Trophoblast cell (in vitro differentiated cells and primary cell): ENCODE measurements around the gene FER.

ENCODE experiments used
- DNase-seq, 2 donors: peaks; one replicate each; pipeline ENCODE4 v3.0.0-alpha.2; 2016
- H2AFZ ChIP-seq: 2 replicates; pipeline ENCODE4 v1.6.1; 2013; ENCODE audit warnings: low read length, moderate library complexity, mild to moderate bottlenecking; ENCODE audit not compliant: insufficient read depth, poor library complexity
- H2AK5ac ChIP-seq: 2 replicates; pipeline ENCODE4 v1.6.1; 2013; ENCODE audit warnings: mild to moderate bottlenecking, low read length
- H2BK120ac ChIP-seq: 2 replicates; pipeline ENCODE4 v1.6.1; 2013; ENCODE audit warnings: low read length, mild to moderate bottlenecking, moderate library complexity; ENCODE audit not compliant: insufficient read depth, poor library complexity
- H2BK12ac ChIP-seq: 2 replicates; pipeline ENCODE4 v1.6.1; 2013; ENCODE audit warnings: mild to moderate bottlenecking, low read length, moderate library complexity
- H2BK5ac ChIP-seq: 2 replicates; pipeline ENCODE4 v1.6.1; 2013; ENCODE audit warnings: low read length, low read depth, moderate library complexity, mild to moderate bottlenecking; ENCODE audit not compliant: poor library complexity
- H3K14ac ChIP-seq: 2 replicates; pipeline ENCODE4 v1.6.1; 2013; ENCODE audit warnings: mild to moderate bottlenecking, low read length
- H3K18ac ChIP-seq: 2 replicates; pipeline ENCODE4 v1.6.1; 2013; ENCODE audit warnings: mild to moderate bottlenecking, low read length
- H3K23ac ChIP-seq: 2 replicates; pipeline ENCODE4 v1.6.1; 2013; ENCODE audit warnings: low read length
- H3K27ac ChIP-seq: 2 replicates; pipeline ENCODE4 v1.5.1; 2013; ENCODE audit warnings: low read depth, mild to moderate bottlenecking, inconsistent platforms, low read length, moderate library complexity
- H3K27me3 ChIP-seq: 2 replicates; pipeline ENCODE4 v1.6.1; 2013; ENCODE audit warnings: inconsistent platforms, mild to moderate bottlenecking, low read length, moderate library complexity; ENCODE audit not compliant: insufficient read depth
- H3K36me3 ChIP-seq, 2 experiments: 1 replicate in 1 of 2; 2 replicates in 1 of 2; pipeline ENCODE4 v1.6.1; 2013; ENCODE audit warnings: low read length in 2 of 2, mild to moderate bottlenecking in 2 of 2, moderate library complexity in 1 of 2; ENCODE audit not compliant: insufficient read depth in 2 of 2, control insufficient read depth in 1 of 2
- H3K4ac ChIP-seq: 2 replicates; pipeline ENCODE4 v1.6.1; 2013; ENCODE audit warnings: low read depth, mild to moderate bottlenecking, low read length, moderate library complexity
- H3K4me1 ChIP-seq, 2 experiments: 1 replicate in 1 of 2; 2 replicates in 1 of 2; pipeline ENCODE4 v1.6.1; 2013; ENCODE audit warnings: low read length in 2 of 2, mild to moderate bottlenecking in 2 of 2, moderate library complexity in 1 of 2; ENCODE audit not compliant: insufficient read depth in 2 of 2, control insufficient read depth in 1 of 2
- H3K4me2 ChIP-seq: 2 replicates; pipeline ENCODE4 v1.6.1; 2013; ENCODE audit warnings: inconsistent platforms, mild to moderate bottlenecking, low read length, moderate library complexity
- H3K4me3 ChIP-seq: 2 replicates; pipeline ENCODE4 v1.5.1; 2013; ENCODE audit warnings: mild to moderate bottlenecking, low read depth, low read length, inconsistent platforms
- H3K79me1 ChIP-seq: one replicate; pipeline ENCODE4 v1.6.1; 2013; ENCODE audit warnings: low read length
- H3K79me2 ChIP-seq: 2 replicates; pipeline ENCODE4 v1.6.1; 2013; ENCODE audit warnings: low read length, mild to moderate bottlenecking; ENCODE audit not compliant: control insufficient read depth, insufficient read depth, poor library complexity
- H3K9ac ChIP-seq: 2 replicates; pipeline ENCODE4 v1.6.1; 2013; ENCODE audit warnings: mild to moderate bottlenecking, low read length
- H3K9me3 ChIP-seq: 2 replicates; pipeline ENCODE4 v1.6.1; 2013; ENCODE audit warnings: low read depth, mild to moderate bottlenecking, control low read depth, inconsistent platforms, low read length; ENCODE audit not compliant: insufficient read depth
- H4K12ac ChIP-seq: 2 replicates; pipeline ENCODE4 v1.6.1; 2013; ENCODE audit warnings: low read depth, mild to moderate bottlenecking, low read length, moderate library complexity
- H4K8ac ChIP-seq: 2 replicates; pipeline ENCODE4 v1.6.1; 2013; ENCODE audit warnings: low read depth, mild to moderate bottlenecking, low read length, moderate library complexity
- H4K91ac ChIP-seq: one replicate; pipeline ENCODE4 v1.6.1; 2013; ENCODE audit warnings: low read depth, mild to moderate bottlenecking, low read length, moderate library complexity
- WGBS: extraction: QIAGEN DNeasy Blood & Tissue Kit; methylation state at CpG from one replicate; pipeline ENCODE4 v1.1.7; 2013; ENCODE audit warnings: missing lambda C conversion rate; ENCODE audit not compliant: insufficient read length, insufficient coverage; ENCODE audit errors: extremely low coverage; 5-methylcytosine and 5-hydroxymethylcytosine counted together

Gene FER

GRCh38 chr5:108729242-108729615, 18.5 kb upstream of the FER start:
- H3K4ac ChIP-seq, result no peak overlapping the region
- no peak overlapping the region for H3K14ac ChIP-seq
- H4K8ac ChIP-seq, result no peak overlapping the region
- no peak overlapping the region for H2AK5ac ChIP-seq
- H3K9ac ChIP-seq, result no peak overlapping the region
- no peak overlapping the region for H3K23ac ChIP-seq
- no peak overlapping the region for H3K4me2 ChIP-seq
- peak in 1 of 2 donors; percentile 4 for DNase-seq
- no peak overlapping the region for H2BK5ac ChIP-seq
- no CpG with 5 or more reads among the region's 8 CpGs for WGBS
- H2AFZ ChIP-seq, result no peak overlapping the region
- no peaks in the 10 kb centered on the region for H3K36me3 ChIP-seq
- peaks cover 8% of the 10 kb centered on the region for H3K79me1 ChIP-seq
- H3K27ac ChIP-seq, result no peak overlapping the region
- no peak overlapping the region for H2BK12ac ChIP-seq
- no peak overlapping the region for H4K12ac ChIP-seq
- H3K4me3 ChIP-seq, result no peak overlapping the region
- no peak overlapping the region for H4K91ac ChIP-seq
- peaks cover 4% of the 10 kb centered on the region for H3K79me2 ChIP-seq
- H3K4me1 ChIP-seq, result peaks cover 0 to 5% of the 10 kb centered on the region in 2 experiments
- no peak overlapping the region for H2BK120ac ChIP-seq
- H3K27me3 ChIP-seq, result no peaks in the 10 kb centered on the region
- no peaks in the 10 kb centered on the region for H3K9me3 ChIP-seq
- H3K18ac ChIP-seq, result no peak overlapping the region

- Histone ChIP-seq H3K9ac (no peak overlapping the region), H2AK5ac (no peak overlapping the region), H2BK5ac (no peak overlapping the region), H2AFZ (no peak overlapping the region), H3K27me3 (no peaks in the 10 kb centered on the region), H3K27ac (no peak overlapping the region), H3K23ac (no peak overlapping the region), H4K8ac (no peak overlapping the region), H3K79me1 (peaks cover 8% of the 10 kb centered on the region), H3K4me1 (peaks cover 0 to 5% of the 10 kb centered on the region in 2 experiments), H2BK120ac (no peak overlapping the region), H3K18ac (no peak overlapping the region), H3K4ac (no peak overlapping the region), H2BK12ac (no peak overlapping the region), H4K91ac (no peak overlapping the region), H3K4me2 (no peak overlapping the region), H4K12ac (no peak overlapping the region), H3K4me3 (no peak overlapping the region), H3K36me3 (no peaks in the 10 kb centered on the region), H3K9me3 (no peaks in the 10 kb centered on the region), H3K79me2 (peaks cover 4% of the 10 kb centered on the region), H3K14ac (no peak overlapping the region)
- DNase-seq, result peak in 1 of 2 donors; percentile 10
- WGBS, result no CpG with 5 or more reads among the region's 1 CpG
Measured at GRCh38 chr5:108730617-108731340, 16.9 kb upstream of the FER start.

- peaks cover 4% of the 10 kb centered on the region for H3K79me1 ChIP-seq
- H4K91ac ChIP-seq, result no peak overlapping the region
- H2AFZ ChIP-seq, result no peak overlapping the region
- no peak overlapping the region for H2BK12ac ChIP-seq
- H3K4me3 ChIP-seq, result no peak overlapping the region
- no peak overlapping the region for H3K4ac ChIP-seq
- no peak overlapping the region for H3K18ac ChIP-seq
- H3K14ac ChIP-seq, result no peak overlapping the region
- H4K8ac ChIP-seq, result no peak overlapping the region
- no peak overlapping the region for H4K12ac ChIP-seq
- H3K23ac ChIP-seq, result no peak overlapping the region
- no peaks in the 10 kb centered on the region for H3K79me2 ChIP-seq
- no peaks in the 10 kb centered on the region for H3K9me3 ChIP-seq
- no peak overlapping the region for H3K9ac ChIP-seq
- H2BK120ac ChIP-seq, result no peak overlapping the region
- H3K27me3 ChIP-seq, result no peaks in the 10 kb centered on the region
- DNase-seq, result no peak
- H3K4me1 ChIP-seq, result peaks cover 0 to 5% of the 10 kb centered on the region in 2 experiments
- no peak overlapping the region for H3K4me2 ChIP-seq
- H3K27ac ChIP-seq, result no peak overlapping the region
- no peak overlapping the region for H2BK5ac ChIP-seq
- no CpG with 5 or more reads among the region's 5 CpGs for WGBS
- no peaks in the 10 kb centered on the region for H3K36me3 ChIP-seq
- H2AK5ac ChIP-seq, result no peak overlapping the region
Measured at GRCh38 chr5:108735790-108736189, 11.9 kb upstream of the FER start.

- H2BK12ac ChIP-seq, result no peak overlapping the region
- H3K36me3 ChIP-seq, result no peaks in the 10 kb centered on the region
- H2AK5ac ChIP-seq, result no peak overlapping the region
- peaks cover 0 to 5% of the 10 kb centered on the region in 2 experiments for H3K4me1 ChIP-seq
- H3K79me2 ChIP-seq, result no peaks in the 10 kb centered on the region
- no peak overlapping the region for H3K4ac ChIP-seq
- no peak overlapping the region for H3K27ac ChIP-seq
- H2BK5ac ChIP-seq, result no peak overlapping the region
- no peak overlapping the region for H3K4me2 ChIP-seq
- H3K9me3 ChIP-seq, result no peaks in the 10 kb centered on the region
- H2BK120ac ChIP-seq, result no peak overlapping the region
- H3K14ac ChIP-seq, result no peak overlapping the region
- no peak overlapping the region for H4K91ac ChIP-seq
- H2AFZ ChIP-seq, result no peak overlapping the region
- WGBS, result no CpG with 5 or more reads among the region's 7 CpGs
- H3K18ac ChIP-seq, result no peak overlapping the region
- no peaks in the 10 kb centered on the region for H3K27me3 ChIP-seq
- H3K9ac ChIP-seq, result no peak overlapping the region
- H4K8ac ChIP-seq, result no peak overlapping the region
- no peak for DNase-seq
- no peak overlapping the region for H3K4me3 ChIP-seq
- H3K79me1 ChIP-seq, result peaks cover 4% of the 10 kb centered on the region
- H3K23ac ChIP-seq, result no peak overlapping the region
- no peak overlapping the region for H4K12ac ChIP-seq
Measured at GRCh38 chr5:108736855-108737254, 10.8 kb upstream of the FER start.
